Neural progenitor cell (in vitro differentiated cells): ENCODE measurements around the gene LRRC25. TPM values are rescaled to one million over a fixed set of nuclear protein-coding genes. Genes with fewer than 3 reads are reported as not detected.

ENCODE experiments used
- DNase-seq: peaks from one replicate; pipeline ENCODE4 v3.0.0-alpha.2; 2016; ENCODE audit warnings: low spot score
- H2AFZ ChIP-seq: fragments of 200-600 bp; sonication (generic); replicated peaks from 2 replicates; pipeline ENCODE4 v1.6.1; 2016; ENCODE audit warnings: antibody characterized with exemption
- H3F3A ChIP-seq: fragments of 200-600 bp; sonication (generic); 2 replicates; pipeline ENCODE4 v1.6.1; 2016; ENCODE audit warnings: antibody characterized with exemption, low read depth
- H3K27ac ChIP-seq: fragments of 200-600 bp; sonication (generic); 2 replicates; pipeline ENCODE4 v1.5.1; 2016; ENCODE audit warnings: mild to moderate bottlenecking
- H3K27me3 ChIP-seq: fragments of 200-600 bp; sonication (generic); 2 replicates; pipeline ENCODE4 v1.6.1; 2016; ENCODE audit warnings: mild to moderate bottlenecking, moderate library complexity
- H3K36me3 ChIP-seq: fragments of 200-600 bp; sonication (generic); 2 replicates; pipeline ENCODE4 v1.5.1; 2016
- H3K4me1 ChIP-seq: fragments of 200-600 bp; sonication (generic); 2 replicates; pipeline ENCODE4 v1.6.1; 2016; ENCODE audit warnings: mixed run types
- H3K4me2 ChIP-seq: fragments of 200-600 bp; sonication (generic); 2 replicates; pipeline ENCODE4 v1.6.1; 2016
- H3K4me3 ChIP-seq: fragments of 200-600 bp; sonication (generic); 2 replicates; pipeline ENCODE4 v1.5.1; 2016
- H3K79me2 ChIP-seq: fragments of 200-600 bp; sonication (generic); 2 replicates; pipeline ENCODE4 v1.6.1; 2016; ENCODE audit warnings: low read depth
- H3K9ac ChIP-seq: fragments of 200-600 bp; sonication (generic); 2 replicates; pipeline ENCODE4 v1.6.1; 2016
- H3K9me3 ChIP-seq: fragments of 200-600 bp; sonication (generic); 2 replicates; pipeline ENCODE4 v1.5.1; 2016; ENCODE audit warnings: low read depth
- H4K20me1 ChIP-seq: fragments of 200-600 bp; sonication (generic); 2 replicates; pipeline ENCODE4 v1.6.1; 2016; ENCODE audit warnings: low read depth
- H3K27ac Mint-ChIP-seq: 3 replicates; pipeline ENCODE4 v1.8.0; 2021; ENCODE audit warnings: mixed read lengths
- H3K27me3 Mint-ChIP-seq: 2 replicates; pipeline ENCODE4 v1.8.0; 2022; ENCODE audit warnings: low read depth, mild to moderate bottlenecking, inconsistent platforms, moderate library complexity, mixed read lengths; ENCODE audit not compliant: insufficient read depth
- H3K36me3 Mint-ChIP-seq: 3 replicates; pipeline ENCODE4 v1.8.0; 2021; ENCODE audit warnings: mixed read lengths
- H3K4me1 Mint-ChIP-seq: 3 replicates; pipeline ENCODE4 v1.8.0; 2021; ENCODE audit warnings: mixed read lengths
- H3K4me3 Mint-ChIP-seq: 3 replicates; pipeline ENCODE4 v1.8.0; 2021; ENCODE audit warnings: mild to moderate bottlenecking, moderate library complexity, mixed read lengths
- H3K9me3 Mint-ChIP-seq: 3 replicates; pipeline ENCODE4 v1.8.0; 2020; ENCODE audit warnings: mixed read lengths
- CTCF ChIP-seq: fragments of 200-600 bp; sonication (generic); IDR thresholded peaks from 2 replicates; pipeline ENCODE4 v1.5.1; 2017; ENCODE audit warnings: antibody characterized with exemption, mild to moderate bottlenecking
- EZH2 ChIP-seq: fragments of 200-600 bp; sonication (generic); IDR thresholded peaks from 2 replicates; pipeline ENCODE4 v1.6.1; 2017; ENCODE audit warnings: antibody characterized with exemption, mild to moderate bottlenecking, moderate library complexity
- EZH2phosphoT487 ChIP-seq: fragments of 200-600 bp; sonication (generic); IDR thresholded peaks from 2 replicates; pipeline ENCODE4 v1.6.1; 2017; ENCODE audit warnings: antibody characterized with exemption
- total RNA-seq: library from RNA; depleted of rRNA; stranded (reverse); fragments of >200 nt; gene quantifications from 2 replicates; pipeline ENCODE4 v1.2.3, GENCODE V29; 2015; ENCODE audit warnings: low replicate concordance

LRRC25 gene
- total RNA-seq, 1 donor from 2014 or later: not detected

DNA sequence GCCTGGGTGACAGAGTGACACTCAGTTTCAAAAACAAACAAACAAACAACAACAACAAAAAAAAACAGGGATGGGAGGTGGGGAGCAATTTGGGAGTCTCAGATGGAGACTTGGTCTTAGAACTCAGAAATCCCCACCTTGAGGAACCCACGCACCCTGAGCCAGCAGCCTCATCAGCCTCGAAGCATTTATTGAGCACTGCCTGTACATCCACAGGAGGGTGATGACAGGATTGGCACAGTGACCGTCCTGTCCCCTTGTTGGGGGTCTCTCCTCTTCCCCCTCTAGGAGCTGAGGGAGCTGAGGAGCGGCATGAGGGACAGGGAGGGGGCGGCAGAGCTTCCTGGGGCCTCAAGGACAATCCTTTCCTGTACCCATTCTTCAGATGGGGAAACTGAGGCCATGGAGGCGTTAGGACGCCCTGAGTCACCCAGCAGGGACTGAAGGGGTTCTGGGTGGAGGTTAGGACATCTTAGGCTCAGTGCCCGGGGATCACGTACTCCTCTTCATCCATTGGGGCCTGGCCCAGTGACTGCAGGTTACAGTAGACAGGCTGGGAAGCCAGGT is 5.8 kb downstream of the LRRC25 start:
- peaks cover 11% of the 10 kb centered on the region for H3F3A ChIP-seq
- no peaks in the 10 kb centered on the region for H3K36me3 Mint-ChIP-seq
- H3K4me1 ChIP-seq: no peaks in the 10 kb centered on the region
- TF ChIP-seq EZH2: no peak
- TF ChIP-seq CTCF: no peak
- no peak for TF ChIP-seq EZH2phosphoT487
- no peaks in the 10 kb centered on the region for H4K20me1 ChIP-seq
- no peak overlapping the region for H3K9ac ChIP-seq
- H3K79me2 ChIP-seq: no peaks in the 10 kb centered on the region
- no peak overlapping the region for H3K27ac Mint-ChIP-seq
- peaks cover 23% of the 10 kb centered on the region for H3K27me3 Mint-ChIP-seq
- H3K4me3 ChIP-seq: no peak overlapping the region
- H3K27ac ChIP-seq: no peak overlapping the region
- no peaks in the 10 kb centered on the region for H3K9me3 Mint-ChIP-seq
- peaks cover 34% of the 10 kb centered on the region for H3K27me3 ChIP-seq
- H2AFZ ChIP-seq: no peak overlapping the region
- no peaks in the 10 kb centered on the region for H3K4me1 Mint-ChIP-seq
- no peak overlapping the region for H3K4me2 ChIP-seq
- no peaks in the 10 kb centered on the region for H3K9me3 ChIP-seq
- DNase-seq: no peak
- no peak overlapping the region for H3K4me3 Mint-ChIP-seq
- no peaks in the 10 kb centered on the region for H3K36me3 ChIP-seq

DNA sequence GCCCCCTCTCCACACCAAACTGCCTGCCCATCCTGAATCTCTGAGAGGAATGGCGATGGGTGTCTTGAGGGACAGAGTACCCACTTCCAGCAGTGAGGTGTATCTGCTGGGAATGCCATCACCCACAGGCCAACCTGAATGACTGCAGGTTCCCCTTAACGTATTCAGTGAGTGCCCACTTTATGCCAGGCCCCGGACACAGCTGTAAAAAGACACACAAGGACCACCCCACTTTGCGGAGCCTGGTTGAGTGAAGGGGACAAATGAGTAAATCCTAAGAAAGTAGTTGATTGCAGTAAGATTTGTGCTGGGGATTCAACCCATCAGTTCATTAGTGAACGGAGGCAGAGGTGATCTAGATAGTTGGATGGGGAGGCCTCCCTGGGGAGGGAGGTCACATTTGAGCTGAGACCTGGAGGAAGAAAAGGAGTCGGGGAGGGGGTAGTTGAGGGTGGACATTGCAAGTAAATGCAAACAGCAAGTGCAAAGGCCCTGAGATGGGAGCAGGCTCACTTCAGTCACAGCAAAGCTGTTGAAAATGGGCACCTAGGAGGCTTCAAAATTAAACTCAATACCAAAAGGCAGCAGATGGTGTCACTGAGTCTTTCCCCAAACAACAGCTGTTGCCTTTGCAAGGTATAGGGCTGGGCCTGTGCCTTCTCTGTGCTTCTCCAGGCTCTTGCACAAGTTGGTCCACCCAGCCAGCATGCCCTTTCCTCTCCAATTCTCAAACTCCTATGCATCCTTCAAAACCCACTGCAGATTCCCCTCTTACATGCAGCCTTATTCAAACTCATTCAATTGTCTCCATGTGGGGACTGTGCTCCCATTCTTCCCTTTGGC is 7.1 kb downstream of the LRRC25 start:
- Mint-ChIP-seq H3K27ac (no peak overlapping the region), H3K4me3 (no peak overlapping the region), H3K27me3 (peaks cover 27% of the 10 kb centered on the region), H3K4me1 (no peaks in the 10 kb centered on the region), H3K9me3 (no peaks in the 10 kb centered on the region), H3K36me3 (no peaks in the 10 kb centered on the region)
- Histone ChIP-seq H3K27me3 (peaks cover 41% of the 10 kb centered on the region), H2AFZ (no peak overlapping the region), H3K79me2 (no peaks in the 10 kb centered on the region), H3K27ac (no peak overlapping the region), H3K4me1 (no peaks in the 10 kb centered on the region), H3F3A (peaks cover 11% of the 10 kb centered on the region), H3K4me3 (no peak overlapping the region), H3K36me3 (no peaks in the 10 kb centered on the region), H4K20me1 (no peaks in the 10 kb centered on the region), H3K4me2 (no peak overlapping the region), H3K9ac (no peak overlapping the region), H3K9me3 (no peaks in the 10 kb centered on the region)
- DNase-seq: no peak
- TF ChIP-seq EZH2 (no peak), CTCF (no peak), EZH2phosphoT487 (no peak)

DNA sequence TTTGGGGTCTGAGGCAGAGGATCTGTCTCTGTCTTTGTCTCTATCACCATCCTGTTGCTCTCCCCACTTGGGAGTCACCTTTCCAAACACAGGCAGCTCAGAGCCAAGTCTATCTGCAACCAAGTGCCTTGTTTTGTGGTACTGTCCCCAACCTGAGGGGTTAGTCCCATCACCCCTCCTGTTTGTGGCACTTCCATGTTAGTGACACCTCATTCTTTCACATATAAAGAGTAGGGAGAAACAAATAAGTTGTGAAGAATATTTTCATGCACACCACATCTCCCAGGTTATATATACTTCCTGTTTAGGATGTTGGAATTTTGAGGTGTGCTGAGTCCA is 7.7 kb downstream of the LRRC25 start:
- TF ChIP-seq EZH2 (no peak), EZH2phosphoT487 (no peak)
- Histone ChIP-seq H3K9me3 (no peaks in the 10 kb centered on the region), H2AFZ (no peak overlapping the region), H3K4me1 (no peaks in the 10 kb centered on the region), H4K20me1 (no peaks in the 10 kb centered on the region), H3K79me2 (no peaks in the 10 kb centered on the region), H3K36me3 (no peaks in the 10 kb centered on the region), H3K27ac (no peak overlapping the region), H3K4me3 (no peak overlapping the region), H3K4me2 (no peak overlapping the region), H3K9ac (no peak overlapping the region), H3K27me3 (peaks cover 41% of the 10 kb centered on the region), H3F3A (peaks cover 11% of the 10 kb centered on the region)
- peak overlapping the region; percentile 31 for H3K4me3 Mint-ChIP-seq
- H3K4me1 Mint-ChIP-seq: no peaks in the 10 kb centered on the region
- H3K36me3 Mint-ChIP-seq: no peaks in the 10 kb centered on the region
- DNase-seq: no peak
- no peak overlapping the region for H3K27ac Mint-ChIP-seq
- no peaks in the 10 kb centered on the region for H3K9me3 Mint-ChIP-seq
- peaks cover 28% of the 10 kb centered on the region for H3K27me3 Mint-ChIP-seq
